NCI-H1048 (cell line): ENCODE results near the gene GULP1.

ENCODE experiments used
- DNase-seq: peaks from one replicate; lab custom pipeline; 2025; lab: John Stamatoyannopoulos, UW

The GULP1 gene

GRCh38 chr2:188367164-188367563 lies 75.5 kb downstream of the GULP1 start:
- DNase-seq, result no peak

DNA sequence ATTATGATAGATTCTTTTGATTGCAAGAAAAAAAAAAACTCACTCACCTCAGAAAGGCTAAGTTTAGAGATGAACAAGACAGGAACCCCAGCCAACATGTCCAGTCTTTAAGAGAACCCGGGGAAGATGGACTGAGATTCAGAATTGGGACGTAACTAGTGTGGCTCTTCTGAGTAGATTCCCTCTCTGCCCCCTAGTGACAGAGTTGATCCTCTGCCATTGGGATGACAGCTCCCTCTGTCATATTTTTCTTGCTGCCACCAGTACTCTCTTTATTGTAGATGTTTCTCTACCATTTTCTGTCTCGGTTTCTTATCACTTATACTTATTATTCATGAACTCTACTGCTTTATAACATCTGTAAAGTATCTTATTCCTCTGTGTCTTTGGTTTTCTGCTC lies 77.7 kb downstream of the GULP1 start:
- no peak for DNase-seq

DNA sequence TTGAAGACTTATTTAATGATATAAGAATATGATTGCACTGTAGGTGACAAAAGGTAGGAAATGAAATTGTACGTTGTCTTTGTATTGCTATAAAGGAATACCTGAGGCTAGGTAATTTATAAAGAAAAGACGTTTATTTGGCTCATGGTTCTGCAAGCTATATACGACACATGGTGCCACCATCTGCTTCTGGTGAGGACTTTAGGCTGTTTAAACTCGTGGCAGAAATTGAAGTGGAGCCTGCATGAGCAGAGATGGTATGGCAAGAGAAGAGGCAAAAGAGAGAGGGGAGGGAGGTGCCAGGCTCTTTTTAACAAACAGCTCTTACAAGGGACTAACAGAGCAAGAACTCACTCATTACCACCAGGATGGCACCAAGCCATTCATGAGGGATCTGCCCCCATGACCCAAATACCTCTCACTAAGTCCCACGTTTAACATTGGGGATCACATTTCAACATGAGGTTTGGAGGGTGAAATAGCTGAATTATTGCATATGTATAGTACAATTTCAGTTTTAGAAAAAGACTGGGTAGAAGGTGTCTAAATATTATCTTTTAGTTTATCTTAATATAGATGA lies 86.8 kb downstream of the GULP1 start:
- no peak for DNase-seq

DNA sequence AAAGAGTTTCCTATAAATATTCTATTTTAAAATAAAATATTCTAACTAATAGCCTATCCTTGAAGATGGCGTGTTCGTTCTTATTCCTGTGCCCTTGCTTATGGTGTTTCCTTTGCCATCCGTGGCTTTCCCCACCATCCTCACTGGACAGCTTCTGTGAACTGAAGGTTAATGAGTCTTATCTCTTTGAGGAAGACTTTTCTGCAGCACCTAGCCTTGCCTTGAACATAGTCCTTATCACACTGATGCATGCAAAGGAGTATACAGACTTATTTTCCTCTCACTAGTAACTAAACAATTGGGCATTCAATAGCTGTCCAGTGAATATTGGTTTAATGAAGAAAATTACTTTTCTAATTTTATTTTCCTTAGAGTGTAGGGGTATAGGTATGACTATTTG lies 88.1 kb downstream of the GULP1 start:
- no peak for DNase-seq

DNA sequence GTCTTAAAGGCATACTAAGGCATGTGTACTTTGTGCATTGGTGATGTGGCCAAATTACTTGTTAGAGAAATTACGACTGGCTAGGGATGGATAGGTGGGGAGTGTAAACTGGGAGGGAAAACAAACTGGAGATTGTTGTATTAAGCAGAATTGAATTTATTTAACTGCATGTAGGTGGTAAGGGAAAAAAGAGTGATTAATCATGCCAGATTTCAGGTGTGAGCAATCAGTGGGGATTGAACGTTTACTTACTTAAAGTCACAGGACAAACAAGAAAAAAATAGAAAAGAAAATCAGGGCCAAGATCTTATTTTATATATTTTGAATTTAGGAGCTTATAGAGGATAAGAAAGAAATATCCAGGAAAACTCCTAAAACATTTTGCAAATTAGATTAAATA lies 88.6 kb downstream of the GULP1 start:
- DNase-seq, result no peak

DNA sequence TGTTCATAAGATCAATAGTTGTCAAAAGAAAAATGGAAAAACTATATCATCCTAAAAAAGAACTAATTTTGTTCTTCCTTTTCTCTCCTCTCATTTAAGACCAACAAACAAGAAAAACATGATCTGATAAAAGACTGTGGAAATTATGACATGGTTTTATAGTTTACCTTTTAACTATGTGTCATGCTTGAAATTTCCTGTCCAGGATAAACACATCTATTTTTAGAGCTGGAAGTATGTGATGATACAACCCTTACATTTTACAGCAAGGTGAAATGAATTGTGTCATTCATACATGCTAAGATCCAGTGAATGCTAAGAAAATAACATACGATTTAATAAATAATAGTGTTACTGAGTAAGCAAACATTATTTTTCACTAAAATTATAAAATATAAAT lies 89.9 kb downstream of the GULP1 start:
- no peak for DNase-seq

GRCh38 chr2:188382107-188382506 lies 90.4 kb downstream of the GULP1 start:
- DNase-seq, result no peak

GRCh38 chr2:188383158-188383557 lies 91.5 kb downstream of the GULP1 start:
- DNase-seq, result no peak

- DNase-seq, result no peak
Observed at GRCh38 chr2:188385857-188386256, 94.2 kb downstream of the GULP1 start.

DNA sequence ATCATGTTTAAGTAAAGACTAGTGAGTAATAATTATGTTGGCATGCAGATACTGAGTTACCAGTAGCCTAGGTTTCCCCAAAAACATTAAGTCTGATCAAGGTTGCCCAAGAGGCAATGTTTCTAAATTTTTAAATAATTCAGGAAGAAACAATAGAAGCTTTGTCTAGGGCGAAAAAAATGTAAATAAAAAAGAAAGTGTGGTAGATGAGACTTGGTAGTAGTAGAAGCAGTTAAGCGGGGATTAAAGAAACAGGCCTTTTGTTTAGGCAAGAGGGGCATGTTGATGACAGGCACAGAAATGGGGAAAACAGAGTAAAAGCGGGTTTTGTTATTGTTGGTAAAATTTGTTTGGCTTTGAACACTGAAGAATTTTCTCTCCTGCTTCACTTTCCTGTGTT lies 97.2 kb downstream of the GULP1 start:
- DNase-seq, result no peak

GRCh38 chr2:188391354-188391753 lies 99.7 kb downstream of the GULP1 start:
- no peak for DNase-seq

GRCh38 chr2:188394931-188395472 lies 103.3 kb downstream of the GULP1 start:
- DNase-seq, result no peak

DNA sequence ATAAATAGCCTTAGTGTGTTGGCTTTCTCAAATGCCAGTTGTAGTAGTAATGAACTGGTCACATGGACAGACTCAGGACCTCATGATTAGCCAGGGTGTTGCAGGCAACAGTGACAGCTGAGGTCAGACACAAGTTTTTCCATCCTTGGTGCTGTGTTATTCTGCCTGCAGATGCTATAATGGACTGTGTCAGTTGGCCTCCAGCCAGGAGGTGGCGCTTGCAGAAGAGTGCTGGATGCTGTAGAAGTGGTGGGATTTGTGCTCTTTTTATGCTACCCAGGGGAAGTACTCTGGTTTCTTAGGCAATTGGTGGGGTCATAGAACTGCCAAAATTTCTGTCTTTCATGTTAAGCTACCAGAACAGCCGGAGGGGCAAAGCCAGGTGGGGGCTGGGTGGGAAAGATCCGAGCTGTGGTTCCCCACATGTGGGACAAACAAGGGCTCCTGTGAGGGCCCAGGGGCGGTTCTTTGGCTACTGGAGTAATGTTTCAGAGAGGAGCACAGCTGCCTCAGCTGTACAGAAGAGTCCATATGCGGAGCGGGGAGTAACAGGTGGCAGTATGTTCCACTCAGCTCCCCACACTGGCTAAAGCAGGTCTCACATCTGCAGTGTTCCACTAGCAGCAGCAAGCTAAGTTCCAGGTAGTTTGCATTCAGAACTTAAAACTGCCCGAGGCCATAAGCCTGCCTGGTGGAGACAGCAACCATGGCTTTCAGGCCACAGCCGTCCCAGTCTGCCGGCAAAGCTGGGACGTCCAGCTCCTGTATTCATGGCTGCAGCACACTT lies 104.4 kb downstream of the GULP1 start:
- no peak for DNase-seq

DNA sequence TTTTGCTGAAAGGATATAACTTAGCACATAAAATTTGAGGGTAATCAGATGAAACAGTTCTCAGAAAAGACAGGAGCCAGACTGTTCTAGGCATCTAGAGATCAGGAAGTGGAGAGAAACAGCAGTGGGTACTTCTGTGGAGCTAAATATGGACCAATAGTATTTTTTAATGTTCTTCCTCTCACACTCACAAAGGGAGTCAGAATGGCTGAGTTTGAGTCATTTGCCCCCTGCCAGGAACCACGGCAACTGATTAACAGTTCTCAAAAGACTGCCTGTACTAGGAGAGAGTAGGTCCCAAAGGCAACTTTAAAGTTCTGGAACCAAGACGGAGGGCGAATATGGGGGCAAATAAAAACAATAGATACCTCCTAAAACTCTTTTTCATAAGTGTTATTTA lies 107.5 kb downstream of the GULP1 start:
- no peak for DNase-seq

DNA sequence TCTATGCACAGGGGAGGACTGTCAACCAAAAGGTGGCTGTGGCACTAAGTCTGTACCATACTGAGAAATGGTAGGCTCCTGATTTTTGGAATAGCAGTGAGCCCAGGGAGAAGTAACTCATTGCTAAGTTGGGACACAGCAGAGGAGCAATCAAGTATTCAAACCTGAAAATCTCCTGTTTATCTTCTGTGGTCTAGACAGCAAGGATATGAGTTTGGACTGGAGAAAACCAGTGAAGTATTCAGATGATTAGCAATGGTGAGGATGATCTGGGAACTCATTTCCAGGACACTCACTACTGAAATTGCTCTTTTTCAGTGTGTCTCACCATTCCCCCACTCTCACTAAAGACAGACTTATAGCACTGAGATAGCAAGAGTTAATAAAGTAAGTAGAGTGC lies 112.0 kb downstream of the GULP1 start:
- DNase-seq, result no peak

- DNase-seq, result no peak
Observed at GRCh38 chr2:188404341-188405004, 112.8 kb downstream of the GULP1 start.

- DNase-seq, result no peak
Observed at GRCh38 chr2:188406414-188406813, 114.7 kb downstream of the GULP1 start.

- DNase-seq, result no peak
Observed at GRCh38 chr2:188410504-188411235, 119.0 kb downstream of the GULP1 start.

DNA sequence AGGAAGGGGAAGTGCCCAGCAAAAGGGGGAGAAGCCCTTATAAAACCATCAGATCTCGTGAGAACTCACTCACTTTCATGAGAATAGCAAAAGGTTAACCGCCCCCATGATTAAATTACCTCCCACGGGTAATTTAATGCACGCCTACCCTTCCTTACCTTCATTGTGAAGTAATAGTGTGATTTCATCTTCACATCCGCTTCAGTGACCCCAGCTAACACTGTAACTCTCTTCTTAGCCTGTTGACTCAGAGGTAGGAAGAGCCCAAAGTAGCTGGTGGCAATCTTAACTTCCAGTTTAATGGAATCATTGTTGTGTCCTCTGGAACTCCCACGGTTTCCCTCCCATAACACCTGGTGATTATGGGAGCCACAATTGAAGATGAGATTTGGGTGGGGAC lies 120.5 kb downstream of the GULP1 start:
- DNase-seq, result no peak

DNA sequence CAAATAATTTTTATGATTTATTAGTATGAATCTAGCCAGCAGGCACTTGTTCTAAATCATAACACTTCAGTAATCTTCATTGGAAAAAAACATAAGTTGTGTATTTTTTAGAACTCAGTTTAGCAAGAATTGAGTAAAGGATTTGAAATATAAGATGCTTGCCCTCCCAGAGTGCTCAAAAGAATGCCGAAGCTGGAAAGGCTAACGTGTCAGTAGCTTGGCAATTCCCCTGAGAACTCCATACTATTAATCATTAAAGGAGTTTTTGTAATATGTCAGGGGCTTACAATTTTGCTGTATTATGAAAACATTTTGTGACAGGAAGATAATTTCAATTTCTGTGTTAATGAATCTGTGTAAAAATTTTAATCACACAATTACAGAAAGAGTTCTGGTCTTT lies 122.7 kb downstream of the GULP1 start:
- no peak for DNase-seq

- DNase-seq, result no peak
Observed at GRCh38 chr2:188414869-188415753, 123.4 kb downstream of the GULP1 start.

- no peak for DNase-seq
Observed at GRCh38 chr2:188415754-188416083, 124.0 kb downstream of the GULP1 start.
